Activated T-cell treated with anti-CD3 and anti-CD28 coated beads, Interleukin-2, amount 50 U/mL, for 4 hours (primary cell): ENCODE measurements around the gene YBX1. TPM values are rescaled to one million over a fixed set of nuclear protein-coding genes. Genes with fewer than 3 reads are reported as not detected.
"Not testable (repeated sequence)": the region's sequence is repeated elsewhere in the genome, so short reads cannot be mapped to it uniquely, and the experiment has no call there.

ENCODE experiments used
- ATAC-seq, 2 donors: fragments of 200-7000 bp; cut with Tn5 transposase; one replicate each; pipeline ENCODE4 v1.10.0; 2021
- DNase-seq: peaks from one replicate; pipeline ENCODE4 v3.0.0-alpha.2; 2020
- H3K27me3 Mint-ChIP-seq: one replicate; pipeline ENCODE4 v1.8.0; 2021; ENCODE audit warnings: low read depth, mixed read lengths
- H3K36me3 Mint-ChIP-seq: one replicate; pipeline ENCODE4 v1.8.0; 2022; ENCODE audit warnings: mixed read lengths; ENCODE audit not compliant: insufficient read depth
- H3K4me1 Mint-ChIP-seq: one replicate; pipeline ENCODE4 v1.8.0; 2021; ENCODE audit warnings: low read depth, mixed read lengths
- H3K4me3 Mint-ChIP-seq: one replicate; pipeline ENCODE4 v1.8.0; 2021; ENCODE audit warnings: mild to moderate bottlenecking, moderate library complexity, mixed read lengths
- H3K9me3 Mint-ChIP-seq: one replicate; pipeline ENCODE4 v1.8.0; 2021; ENCODE audit warnings: mixed read lengths
- total RNA-seq, 3 donors: library from RNA; stranded (reverse); gene quantifications; one replicate each; pipeline ENCODE4 v1.2.1, GENCODE V29; 2021

YBX1 gene
- total RNA-seq, 3 donors from 2014 or later: 1,281 to 1,520 (median 1,366) TPM

DNA sequence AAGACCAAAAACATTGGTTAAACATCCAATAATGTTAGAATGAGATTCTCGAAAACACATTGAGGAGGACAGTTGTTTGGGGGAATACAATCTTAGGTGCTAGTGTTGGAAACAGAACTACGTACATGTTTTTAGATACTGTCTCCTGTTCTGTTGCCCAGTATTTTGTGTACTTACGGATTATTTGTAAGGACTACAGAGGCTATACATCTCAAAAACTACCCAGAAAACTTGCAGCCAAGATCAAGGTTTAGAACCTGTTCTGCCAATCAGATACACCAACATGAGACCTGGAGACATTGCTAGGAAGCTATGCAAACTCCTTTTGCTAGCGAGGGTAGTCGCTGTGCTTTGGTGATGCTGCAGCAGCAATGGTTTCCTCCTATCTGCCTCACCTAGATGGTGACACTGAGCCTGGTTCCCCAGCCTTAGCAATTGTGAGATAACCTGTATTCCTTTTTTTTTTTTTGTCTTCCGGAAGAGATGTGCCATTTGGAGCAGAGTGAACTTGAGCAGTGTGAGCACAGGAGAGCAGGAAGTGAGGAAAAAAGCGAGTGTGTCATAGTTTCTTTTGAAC lies 21.8 kb downstream of the YBX1 start:
- no peak overlapping the region for H3K4me3 Mint-ChIP-seq

DNA sequence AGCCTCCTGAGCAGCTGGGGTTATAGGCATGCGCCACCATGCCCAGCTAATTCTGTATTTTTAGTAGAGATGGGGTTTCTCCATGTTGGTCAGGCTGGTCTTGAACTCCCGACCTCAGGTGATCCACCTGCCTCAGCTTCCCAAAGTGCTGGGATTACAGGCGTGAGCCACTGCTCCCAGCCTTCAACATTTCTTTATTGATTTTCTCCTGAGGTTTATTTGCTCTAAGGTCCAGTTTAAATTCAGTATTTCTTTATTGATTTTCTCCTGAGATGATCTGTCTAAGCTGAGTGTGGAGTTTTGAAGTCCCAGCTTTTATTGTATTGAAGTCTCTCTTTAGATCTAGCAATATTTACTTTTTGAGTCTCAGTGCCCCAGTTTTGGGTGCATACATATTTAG lies 30.6 kb downstream of the YBX1 start:
- not testable (repeated sequence) for ATAC-seq, H3K27me3 Mint-ChIP-seq, H3K4me3 Mint-ChIP-seq, H3K4me1 Mint-ChIP-seq, DNase-seq
- H3K36me3 Mint-ChIP-seq: peaks cover 66% of the 10 kb centered on the region
- peaks cover 18% of the 10 kb centered on the region for H3K9me3 Mint-ChIP-seq

More for the DNA sequence above, 21.8 kb downstream of the YBX1 start:
- DNase-seq (no peak), ATAC-seq (no peak)
- Mint-ChIP-seq H3K27me3 (no peaks in the 10 kb centered on the region), H3K36me3 (peaks cover 66% of the 10 kb centered on the region), H3K4me1 (peaks cover 4% of the 10 kb centered on the region), H3K9me3 (no peaks in the 10 kb centered on the region)

GRCh38 chr1:42713293-42713692 lies 31.1 kb downstream of the YBX1 start:
- no peak for ATAC-seq
- H3K4me3 Mint-ChIP-seq: no peak overlapping the region
- no peak for DNase-seq
- H3K4me1 Mint-ChIP-seq: peaks cover 10% of the 10 kb centered on the region
- H3K36me3 Mint-ChIP-seq: peaks cover 62% of the 10 kb centered on the region
- peaks cover 18% of the 10 kb centered on the region for H3K9me3 Mint-ChIP-seq
- no peaks in the 10 kb centered on the region for H3K27me3 Mint-ChIP-seq

DNA sequence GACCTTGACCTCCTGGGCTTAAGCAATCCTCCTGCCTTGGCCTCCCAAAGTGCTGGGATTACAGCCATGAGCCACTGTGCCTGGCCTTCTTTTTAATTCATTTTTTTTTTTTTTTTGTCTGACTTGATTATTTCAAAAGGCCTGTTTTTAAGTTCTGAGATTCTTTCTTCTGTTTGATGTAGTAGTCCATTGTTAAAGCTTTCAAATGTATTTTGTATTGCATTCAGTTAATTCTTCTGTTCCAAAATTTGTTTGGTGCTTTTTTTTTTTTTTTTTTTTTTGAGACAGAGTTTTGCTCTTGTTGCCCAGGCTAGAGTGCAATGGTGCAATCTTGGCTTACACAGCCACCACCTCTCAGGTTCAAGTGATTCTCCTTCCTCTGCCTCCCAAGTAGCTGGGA lies 32.2 kb downstream of the YBX1 start:
- DNase-seq, ATAC-seq, H3K4me1 Mint-ChIP-seq, H3K4me3 Mint-ChIP-seq, H3K27me3 Mint-ChIP-seq: not testable (repeated sequence)
- H3K9me3 Mint-ChIP-seq: peaks cover 18% of the 10 kb centered on the region
- H3K36me3 Mint-ChIP-seq: peaks cover 62% of the 10 kb centered on the region

DNA sequence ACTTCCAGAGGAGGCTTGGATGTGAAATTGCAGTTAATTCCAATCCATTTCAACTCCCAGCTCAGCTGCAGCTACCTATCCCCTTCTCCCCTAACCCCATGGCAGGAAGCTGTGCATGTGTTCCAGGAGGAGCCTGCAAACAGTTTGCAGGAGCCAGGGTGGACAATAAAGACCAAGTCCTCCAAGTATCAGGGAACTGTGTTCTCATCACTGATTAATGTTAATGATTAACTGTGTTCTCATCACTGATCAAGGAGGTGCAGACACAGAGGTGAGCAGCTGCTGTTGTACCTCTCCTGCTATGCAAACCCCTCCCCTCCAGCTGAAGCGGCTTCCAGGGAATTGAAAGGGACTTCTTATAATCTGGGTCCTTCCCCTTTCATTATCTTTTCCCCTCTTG lies 38.6 kb downstream of the YBX1 start:
- peaks cover 20% of the 10 kb centered on the region for H3K36me3 Mint-ChIP-seq
- no peak overlapping the region for H3K4me3 Mint-ChIP-seq
- H3K9me3 Mint-ChIP-seq: no peaks in the 10 kb centered on the region
- no peak for ATAC-seq
- no peak for DNase-seq
- H3K4me1 Mint-ChIP-seq: no peaks in the 10 kb centered on the region
- no peaks in the 10 kb centered on the region for H3K27me3 Mint-ChIP-seq

DNA sequence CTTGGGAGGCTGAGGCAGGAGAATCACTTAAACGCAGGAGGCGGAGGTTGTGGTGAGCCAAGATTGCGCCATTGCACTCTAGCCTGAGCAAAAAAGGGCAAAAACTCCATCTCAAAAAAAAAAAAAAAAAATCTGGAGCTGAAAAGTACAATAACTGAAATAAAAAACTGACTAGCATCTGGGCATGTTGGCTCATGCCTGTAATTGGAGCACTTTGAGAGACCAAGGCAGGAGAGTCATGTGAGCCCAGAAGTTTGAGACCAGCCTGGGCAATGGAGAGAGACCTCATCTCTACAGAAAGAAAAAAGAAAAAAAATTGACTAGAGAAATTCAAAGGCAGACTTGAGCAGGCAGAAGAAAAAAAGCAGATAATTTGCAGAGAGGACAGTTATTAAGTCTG lies 39.7 kb downstream of the YBX1 start:
- H3K36me3 Mint-ChIP-seq: peaks cover 13% of the 10 kb centered on the region
- H3K27me3 Mint-ChIP-seq: no peaks in the 10 kb centered on the region
- DNase-seq (no peak), ATAC-seq (no peak)
- H3K9me3 Mint-ChIP-seq: no peaks in the 10 kb centered on the region
- H3K4me1 Mint-ChIP-seq: no peaks in the 10 kb centered on the region
- H3K4me3 Mint-ChIP-seq: no peak overlapping the region

GRCh38 chr1:42722403-42722802 lies 40.2 kb downstream of the YBX1 start:
- H3K27me3 Mint-ChIP-seq, H3K36me3 Mint-ChIP-seq, H3K4me1 Mint-ChIP-seq, H3K9me3 Mint-ChIP-seq, ATAC-seq, H3K4me3 Mint-ChIP-seq, DNase-seq: not testable (repeated sequence)

DNA sequence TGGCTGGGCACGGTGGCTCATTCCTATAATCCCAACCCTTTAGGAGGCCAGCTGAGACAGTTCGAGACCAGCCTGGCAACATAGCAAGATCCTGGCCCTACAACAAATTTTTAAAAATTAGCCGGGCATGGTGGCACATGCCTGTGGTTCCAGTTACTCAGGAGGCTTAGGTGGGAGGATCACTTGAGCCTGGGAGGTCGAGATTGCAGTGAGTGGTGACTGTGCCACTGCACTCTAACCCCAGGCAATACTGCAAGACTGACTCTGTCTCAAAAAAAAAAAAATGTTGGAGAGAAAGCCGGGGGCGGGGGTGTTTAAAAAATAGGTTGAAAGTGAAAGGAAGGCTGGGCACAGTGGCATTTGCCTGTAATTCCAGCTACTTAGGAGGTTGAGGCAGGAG lies 41.3 kb downstream of the YBX1 start:
- ATAC-seq: no peak
- DNase-seq: no peak
- Mint-ChIP-seq H3K9me3 (no peaks in the 10 kb centered on the region), H3K4me3 (no peak overlapping the region), H3K36me3 (peaks cover 3% of the 10 kb centered on the region), H3K27me3 (no peaks in the 10 kb centered on the region), H3K4me1 (no peaks in the 10 kb centered on the region)

- H3K27me3 Mint-ChIP-seq: not testable (repeated sequence)
These were observed 43.6 kb downstream of the YBX1 start for GRCh38 chr1:42725820-42726219.

GRCh38 chr1:42730002-42730401 lies 47.8 kb downstream of the YBX1 start:
- DNase-seq (no peak), ATAC-seq (no peak)
- Mint-ChIP-seq H3K27me3 (no peaks in the 10 kb centered on the region), H3K4me3 (no peak overlapping the region), H3K36me3 (no peaks in the 10 kb centered on the region), H3K9me3 (no peaks in the 10 kb centered on the region), H3K4me1 (no peaks in the 10 kb centered on the region)

More at GRCh38 chr1:42725820-42726219, 43.6 kb downstream of the YBX1 start:
- not testable (repeated sequence) for H3K9me3 Mint-ChIP-seq, H3K36me3 Mint-ChIP-seq, H3K4me1 Mint-ChIP-seq, DNase-seq, ATAC-seq, H3K4me3 Mint-ChIP-seq

DNA sequence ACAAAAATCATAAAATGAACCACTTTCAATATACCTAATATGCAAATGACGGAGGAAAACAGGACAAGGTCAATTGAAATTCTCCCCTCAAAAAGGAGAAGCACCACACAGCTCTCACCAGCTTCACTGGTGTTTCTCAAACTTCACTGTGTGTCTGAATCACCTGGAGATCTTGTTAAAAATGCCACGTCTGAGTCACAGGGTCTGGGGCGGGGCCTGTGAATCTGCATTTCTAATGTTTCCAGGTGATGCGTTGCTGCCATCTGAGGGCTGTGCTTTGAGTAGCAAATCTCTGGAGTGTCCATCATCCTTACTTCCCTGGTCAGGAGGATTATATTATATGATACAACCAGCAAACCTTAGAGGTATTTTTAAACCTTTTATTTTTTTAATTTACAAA lies 48.8 kb downstream of the YBX1 start:
- Mint-ChIP-seq H3K9me3 (no peaks in the 10 kb centered on the region), H3K4me1 (no peaks in the 10 kb centered on the region), H3K4me3 (no peak overlapping the region), H3K36me3 (no peaks in the 10 kb centered on the region), H3K27me3 (no peaks in the 10 kb centered on the region)
- ATAC-seq: peak; percentile 70 to 81
- DNase-seq: peak; percentile 44

GRCh38 chr1:42731585-42731984 lies 49.4 kb downstream of the YBX1 start:
- H3K9me3 Mint-ChIP-seq: no peaks in the 10 kb centered on the region
- H3K4me1 Mint-ChIP-seq: no peaks in the 10 kb centered on the region
- no peak for DNase-seq

GRCh38 chr1:42732126-42732680 lies 50.0 kb downstream of the YBX1 start:
- peaks cover 3% of the 10 kb centered on the region for H3K4me1 Mint-ChIP-seq
- no peak for DNase-seq
- H3K36me3 Mint-ChIP-seq: no peaks in the 10 kb centered on the region
- no peak for ATAC-seq
- H3K4me3 Mint-ChIP-seq: no peak overlapping the region
- no peaks in the 10 kb centered on the region for H3K27me3 Mint-ChIP-seq
- no peaks in the 10 kb centered on the region for H3K9me3 Mint-ChIP-seq

More at GRCh38 chr1:42731585-42731984, 49.4 kb downstream of the YBX1 start:
- no peak for ATAC-seq
- Mint-ChIP-seq H3K27me3 (no peaks in the 10 kb centered on the region), H3K36me3 (no peaks in the 10 kb centered on the region), H3K4me3 (no peak overlapping the region)

DNA sequence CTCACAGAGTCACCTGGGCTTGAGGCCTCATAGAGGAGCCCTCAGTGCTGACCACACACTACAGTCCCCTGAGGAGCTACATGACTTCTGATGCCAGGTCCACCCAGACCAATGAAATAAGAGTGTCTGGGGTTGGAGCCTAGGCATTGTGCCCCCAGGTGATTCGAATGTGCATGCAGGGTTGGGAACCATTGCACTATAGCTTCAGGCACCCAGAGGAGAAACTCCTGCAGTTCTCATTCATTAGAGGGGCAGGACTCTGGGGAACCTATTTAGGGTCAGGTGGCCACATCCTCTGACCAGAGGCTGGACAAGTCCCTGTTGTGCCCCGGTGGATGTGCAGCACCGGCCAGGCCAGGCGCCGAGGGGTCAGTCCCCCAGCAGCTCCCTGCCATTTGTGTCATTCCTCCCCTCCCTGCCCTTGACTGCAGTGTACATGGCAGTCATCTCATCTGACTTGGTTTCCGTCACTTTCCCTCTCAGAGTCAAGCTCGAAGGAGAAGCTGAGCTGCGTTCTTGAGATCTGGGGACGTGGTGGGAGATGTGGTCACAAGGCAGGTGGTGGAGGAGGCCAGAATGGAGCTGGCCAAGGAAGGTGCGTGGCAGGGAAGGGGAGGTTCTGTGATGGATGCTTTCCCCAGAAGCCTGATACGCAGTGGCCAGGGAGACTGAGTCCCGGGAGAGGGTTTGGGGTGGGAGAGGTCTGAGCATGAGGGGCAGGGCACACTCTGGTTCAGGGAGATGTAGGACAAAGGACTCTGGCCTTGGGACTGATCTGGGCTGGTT lies 51.4 kb downstream of the YBX1 start:
- no peak for ATAC-seq
- H3K36me3 Mint-ChIP-seq: no peaks in the 10 kb centered on the region
- peaks cover 5% of the 10 kb centered on the region for H3K4me1 Mint-ChIP-seq
- no peak overlapping the region for H3K4me3 Mint-ChIP-seq
- DNase-seq: no peak
- no peaks in the 10 kb centered on the region for H3K27me3 Mint-ChIP-seq
- H3K9me3 Mint-ChIP-seq: no peaks in the 10 kb centered on the region
